CD4-positive, alpha-beta T cell treated with Interleukin-17A for 4 hours (primary cell): Measurements from ENCODE around the gene LCN2.
"Not testable (repeated sequence)": the region's sequence is repeated elsewhere in the genome, so short reads cannot be mapped to it uniquely, and the experiment has no call there.

Experiments
- DNase-seq: peaks from one replicate; pipeline ENCODE4 v3.0.0-alpha.2; 2020; ENCODE audit warnings: mixed read lengths

The LCN2 gene

GRCh38 chr9:128169925-128170324, 20.7 kb downstream of the LCN2 start:
- DNase-seq = no peak

- DNase-seq = no peak
Observed at GRCh38 chr9:128174062-128174461, 24.8 kb downstream of the LCN2 start.

GRCh38 chr9:128175102-128175563, 25.9 kb downstream of the LCN2 start:
- no peak for DNase-seq

- DNase-seq = no peak
Observed at GRCh38 chr9:128175726-128176125, 26.5 kb downstream of the LCN2 start.

GRCh38 chr9:128178806-128179431, 29.7 kb downstream of the LCN2 start:
- DNase-seq = no peak

GRCh38 chr9:128180001-128180400, 30.7 kb downstream of the LCN2 start:
- DNase-seq = no peak

GRCh38 chr9:128180447-128180846, 31.2 kb downstream of the LCN2 start:
- no peak for DNase-seq

GRCh38 chr9:128181480-128181879, 32.2 kb downstream of the LCN2 start:
- DNase-seq = not testable (repeated sequence)

- DNase-seq = no peak
Observed at GRCh38 chr9:128182893-128183588, 33.8 kb downstream of the LCN2 start.

GRCh38 chr9:128185979-128186965, 37.0 kb downstream of the LCN2 start:
- no peak for DNase-seq

- no peak for DNase-seq
Observed at GRCh38 chr9:128187361-128187760, 38.1 kb downstream of the LCN2 start.

GRCh38 chr9:128188209-128188608, 39.0 kb downstream of the LCN2 start:
- DNase-seq = no peak

GRCh38 chr9:128190013-128190412, 40.8 kb downstream of the LCN2 start:
- no peak for DNase-seq

GRCh38 chr9:128190516-128191405, 41.5 kb downstream of the LCN2 start:
- peak; percentile 18 for DNase-seq

GRCh38 chr9:128191406-128192046, 42.3 kb downstream of the LCN2 start, which contains the start of gene CIZ1:
Gene CIZ1 (minus strand): TSS chr9:128191572. CDS start chr9:128190857, 715 bp downstream.
- DNase-seq = peak; percentile 84

GRCh38 chr9:128192601-128193371, 43.5 kb downstream of the LCN2 start:
- DNase-seq = peak; percentile 70

GRCh38 chr9:128193469-128194096, 44.3 kb downstream of the LCN2 start:
- DNase-seq = no peak

- no peak for DNase-seq
Observed at GRCh38 chr9:128201441-128202369, 52.5 kb downstream of the LCN2 start.

GRCh38 chr9:128202648-128203023, 53.4 kb downstream of the LCN2 start:
- no peak for DNase-seq
